Activated naive CD8-positive, alpha-beta T cell treated with anti-CD3 and anti-CD28 coated beads for 36 hours (primary cell): Measurements from ENCODE around the gene GSTT4. TPM values are rescaled to one million over a fixed set of nuclear protein-coding genes. Genes with fewer than 3 reads are reported as not detected.
"Not testable (repeated sequence)": the region's sequence is repeated elsewhere in the genome, so short reads cannot be mapped to it uniquely, and the experiment has no call there.

Source experiments
- DNase-seq: peaks from one replicate; pipeline ENCODE4 v3.0.0; 2021
- H3K27ac Mint-ChIP-seq: one replicate; pipeline ENCODE4 v1.8.0; 2022; ENCODE audit warnings: mild to moderate bottlenecking, moderate library complexity, mixed read lengths
- H3K27me3 Mint-ChIP-seq: one replicate; pipeline ENCODE4 v1.8.0; 2022; ENCODE audit warnings: mild to moderate bottlenecking, mixed read lengths
- H3K36me3 Mint-ChIP-seq: one replicate; pipeline ENCODE4 v1.8.0; 2021; ENCODE audit warnings: mild to moderate bottlenecking, mixed read lengths
- H3K4me1 Mint-ChIP-seq: one replicate; pipeline ENCODE4 v1.8.0; 2021; ENCODE audit warnings: mixed read lengths
- H3K4me3 Mint-ChIP-seq: one replicate; pipeline ENCODE4 v1.8.0; 2022; ENCODE audit warnings: mild to moderate bottlenecking, moderate library complexity, mixed read lengths
- H3K9me3 Mint-ChIP-seq: one replicate; pipeline ENCODE4 v1.8.0; 2022; ENCODE audit warnings: mixed read lengths
- total RNA-seq, 2 experiments: library from RNA; stranded (reverse); gene quantifications; one replicate each; pipeline ENCODE4 v1.2.3, GENCODE V29; 2021

Gene GSTT4
- total RNA-seq, 2 experiments from 2014 or later = not detected

GRCh38 chr22:24008381-24009226 is 3.4 kb upstream of the GSTT4 start:
- H3K4me1 Mint-ChIP-seq = peaks cover 9% of the 10 kb centered on the region
- DNase-seq = no peak
- H3K36me3 Mint-ChIP-seq = peaks cover 1% of the 10 kb centered on the region
- H3K9me3 Mint-ChIP-seq = no peaks in the 10 kb centered on the region
- H3K27ac Mint-ChIP-seq = no peak overlapping the region
- no peak overlapping the region for H3K4me3 Mint-ChIP-seq
- no peaks in the 10 kb centered on the region for H3K27me3 Mint-ChIP-seq

GRCh38 chr22:24008022-24008283 is 2.7 kb upstream of the GSTT4 start:
- H3K36me3 Mint-ChIP-seq = peaks cover 1% of the 10 kb centered on the region

GRCh38 chr22:24007253-24008021 is 2.2 kb upstream of the GSTT4 start:
- Mint-ChIP-seq H3K27me3 (no peaks in the 10 kb centered on the region), H3K9me3 (no peaks in the 10 kb centered on the region), H3K4me1 (peaks cover 6% of the 10 kb centered on the region), H3K36me3 (peaks cover 1% of the 10 kb centered on the region), H3K27ac (no peak overlapping the region), H3K4me3 (no peak overlapping the region)
- no peak for DNase-seq

More at GRCh38 chr22:24008022-24008283, 2.7 kb upstream of the GSTT4 start:
- no peak overlapping the region for H3K4me3 Mint-ChIP-seq
- H3K27me3 Mint-ChIP-seq = no peaks in the 10 kb centered on the region
- H3K4me1 Mint-ChIP-seq = peaks cover 7% of the 10 kb centered on the region
- DNase-seq = no peak
- H3K27ac Mint-ChIP-seq = no peak overlapping the region
- H3K9me3 Mint-ChIP-seq = no peaks in the 10 kb centered on the region

- DNase-seq = no peak
- Mint-ChIP-seq H3K27ac (no peak overlapping the region), H3K4me3 (no peak overlapping the region), H3K36me3 (peaks cover 1% of the 10 kb centered on the region), H3K27me3 (no peaks in the 10 kb centered on the region), H3K4me1 (peaks cover 4% of the 10 kb centered on the region), H3K9me3 (no peaks in the 10 kb centered on the region)
These were observed 1.6 kb upstream of the GSTT4 start for GRCh38 chr22:24006914-24007214.

GRCh38 chr22:24006207-24006913 is 1.1 kb upstream of the GSTT4 start:
- Mint-ChIP-seq H3K4me1 (peaks cover 4% of the 10 kb centered on the region), H3K27ac (no peak overlapping the region), H3K27me3 (no peaks in the 10 kb centered on the region), H3K4me3 (no peak overlapping the region), H3K36me3 (no peaks in the 10 kb centered on the region), H3K9me3 (no peaks in the 10 kb centered on the region)
- no peak for DNase-seq

- Mint-ChIP-seq H3K4me1 (no peaks in the 10 kb centered on the region), H3K36me3 (no peaks in the 10 kb centered on the region), H3K27ac (no peak overlapping the region), H3K4me3 (no peak overlapping the region), H3K27me3 (no peaks in the 10 kb centered on the region), H3K9me3 (no peaks in the 10 kb centered on the region)
- no peak for DNase-seq
These were observed 1.4 kb downstream of the GSTT4 start for GRCh38 chr22:24003887-24004286.

GRCh38 chr22:24002851-24003250 is 2.4 kb downstream of the GSTT4 start:
- H3K27me3 Mint-ChIP-seq = no peaks in the 10 kb centered on the region
- no peaks in the 10 kb centered on the region for H3K36me3 Mint-ChIP-seq
- H3K9me3 Mint-ChIP-seq = no peaks in the 10 kb centered on the region
- no peaks in the 10 kb centered on the region for H3K4me1 Mint-ChIP-seq
- H3K27ac Mint-ChIP-seq = no peak overlapping the region
- no peak for DNase-seq
- H3K4me3 Mint-ChIP-seq = no peak overlapping the region

- H3K9me3 Mint-ChIP-seq = no peaks in the 10 kb centered on the region
- no peak overlapping the region for H3K4me3 Mint-ChIP-seq
- no peaks in the 10 kb centered on the region for H3K4me1 Mint-ChIP-seq
- H3K27me3 Mint-ChIP-seq = no peaks in the 10 kb centered on the region
- DNase-seq = no peak
- no peak overlapping the region for H3K27ac Mint-ChIP-seq
- no peaks in the 10 kb centered on the region for H3K36me3 Mint-ChIP-seq
These were observed 3.0 kb downstream of the GSTT4 start for GRCh38 chr22:24002272-24002671.

GRCh38 chr22:24001314-24001713 is 3.9 kb downstream of the GSTT4 start:
- Mint-ChIP-seq H3K36me3 (no peaks in the 10 kb centered on the region), H3K4me3 (no peak overlapping the region), H3K27me3 (no peaks in the 10 kb centered on the region), H3K4me1 (no peaks in the 10 kb centered on the region), H3K27ac (no peak overlapping the region), H3K9me3 (no peaks in the 10 kb centered on the region)
- no peak for DNase-seq

GRCh38 chr22:23999779-24000178 is 5.5 kb downstream of the GSTT4 start:
- not testable (repeated sequence) for H3K36me3 Mint-ChIP-seq

GRCh38 chr22:23997092-23997491 is 8.2 kb downstream of the GSTT4 start:
- H3K9me3 Mint-ChIP-seq = no peaks in the 10 kb centered on the region
- H3K27ac Mint-ChIP-seq = no peak overlapping the region
- no peak overlapping the region for H3K4me3 Mint-ChIP-seq
- no peak for DNase-seq
- no peaks in the 10 kb centered on the region for H3K36me3 Mint-ChIP-seq
- no peaks in the 10 kb centered on the region for H3K27me3 Mint-ChIP-seq
- H3K4me1 Mint-ChIP-seq = no peaks in the 10 kb centered on the region

More at GRCh38 chr22:23999779-24000178, 5.5 kb downstream of the GSTT4 start:
- H3K4me1 Mint-ChIP-seq, H3K27ac Mint-ChIP-seq, H3K9me3 Mint-ChIP-seq, H3K4me3 Mint-ChIP-seq, DNase-seq, H3K27me3 Mint-ChIP-seq: not testable (repeated sequence)

- not testable (repeated sequence) for H3K4me3 Mint-ChIP-seq, H3K9me3 Mint-ChIP-seq, H3K36me3 Mint-ChIP-seq, H3K27me3 Mint-ChIP-seq, H3K27ac Mint-ChIP-seq, DNase-seq, H3K4me1 Mint-ChIP-seq
These were observed 11.6 kb downstream of the GSTT4 start for GRCh38 chr22:23993581-23994177.

GRCh38 chr22:23993080-23993479 is 12.2 kb downstream of the GSTT4 start:
- H3K4me3 Mint-ChIP-seq, H3K27ac Mint-ChIP-seq, H3K4me1 Mint-ChIP-seq, H3K36me3 Mint-ChIP-seq, H3K27me3 Mint-ChIP-seq, DNase-seq, H3K9me3 Mint-ChIP-seq: not testable (repeated sequence)

GRCh38 chr22:23989583-23990244 is 15.5 kb downstream of the GSTT4 start:
- not testable (repeated sequence) for H3K4me3 Mint-ChIP-seq, H3K4me1 Mint-ChIP-seq, H3K27me3 Mint-ChIP-seq, H3K9me3 Mint-ChIP-seq, DNase-seq, H3K36me3 Mint-ChIP-seq, H3K27ac Mint-ChIP-seq
